ENCODE measurements around the gene TMEM184B. TPM values are rescaled to one million over a fixed set of nuclear protein-coding genes. Genes with fewer than 3 reads are reported as not detected.

Gene TMEM184B
- total and polyA plus RNA-seq, 2 of the 8 experiments (the other 6 are each of a cell fraction or from before 2014, with no cell fraction given) = 41.6 to 81.0 TPM

- TF ChIP-seq USF2 (IDR thresholded peaks at IDR 0.05; ENCODE audit: low read length) (no peak), CTCF (IDR thresholded peaks at IDR 0.05; ENCODE audit: control extremely low read depth in 1 of 3, insufficient read depth in 1 of 3, low read depth in 1 of 3, low read length in 3 of 3) (no peak), JUND (IDR thresholded peaks at IDR 0.05; ENCODE audit: low read length) (no peak), SIRT6 (IDR thresholded peaks at IDR 0.05; ENCODE audit: low read length) (no peak), SP4 (IDR thresholded peaks at IDR 0.05; ENCODE audit: low read length) (no peak)
Measured at GRCh38 chr22:38251341-38251692, 21.5 kb downstream of the TMEM184B start (continued).
